HEK293 (cell line): ENCODE data around the gene SH3BP2.

ENCODE experiments used
- CTCF ChIA-PET: fragments of 350-600 bp; formaldehyde crosslinking; extraction: SDS; loops from one replicate; lab custom pipeline; 2021; ENCODE audit warnings: antibody characterized with exemption; lab: Yijun Ruan, JAX
- POLR2A ChIA-PET: fragments of 300-600 bp; formaldehyde crosslinking; extraction: SDS; loops from one replicate; lab custom pipeline; 2020; ENCODE audit warnings: antibody characterized with exemption, inconsistent platforms; lab: Yijun Ruan, JAX
- H3K27ac ChIP-seq: fragments of 200-500 bp; sonication (Bioruptor generic); 2 replicates; pipeline ENCODE4 v1.5.1; 2014; ENCODE audit warnings: low read depth, low read length, control low read depth, inconsistent platforms; ENCODE audit errors: extremely low read depth
- H3K36me3 ChIP-seq, 2 experiments: fragments of 200-500 bp in 1 of 2; sonication (Bioruptor generic) in 1 of 2; 1 replicate in 1 of 2; 2 replicates in 1 of 2; pipeline ENCODE4 v1.5.1; 2014 to 2017; ENCODE audit warnings: inconsistent platforms in 2 of 2, low read length in 2 of 2; ENCODE audit not compliant: control insufficient read depth in 2 of 2, insufficient read depth in 1 of 2
- H3K4me1 ChIP-seq: fragments of 200-500 bp; sonication (Bioruptor generic); 2 replicates; pipeline ENCODE4 v1.5.1; 2014; ENCODE audit warnings: mild to moderate bottlenecking, low read length, inconsistent platforms; ENCODE audit not compliant: control insufficient read depth, insufficient read depth
- H3K4me3 ChIP-seq: 2 replicates; pipeline ENCODE4 v1.5.1; 2011; ENCODE audit warnings: low read depth, mild to moderate bottlenecking, control low read depth, low read length, moderate library complexity
- H3K9me3 ChIP-seq: fragments of 200-500 bp; sonication (Bioruptor generic); 2 replicates; pipeline ENCODE4 v1.5.1; 2014; ENCODE audit warnings: low read depth, low read length, inconsistent platforms; ENCODE audit not compliant: control insufficient read depth, insufficient read depth
- GLIS1 ChIP-seq: fragments of 450-650 bp; formaldehyde crosslinking; IDR thresholded peaks from 2 replicates; pipeline ENCODE4 v1.5.1; 2016; ENCODE audit warnings: missing biosample characterization, missing genetic modification characterization
- HOXA7 ChIP-seq: sonication (generic); formaldehyde crosslinking; IDR thresholded peaks from 2 replicates; pipeline ENCODE4 v1.8.1; 2022; ENCODE audit warnings: missing genetic modification reagents, borderline replicate concordance
- KLF10 ChIP-seq: fragments of 450-650 bp; IDR thresholded peaks from 2 replicates; pipeline ENCODE4 v1.5.1; 2018; ENCODE audit warnings: missing biosample characterization, mild to moderate bottlenecking, missing genetic modification characterization
- KLF9 ChIP-seq: fragments of 450-650 bp; formaldehyde crosslinking; IDR thresholded peaks from 2 replicates; pipeline ENCODE4 v1.5.1; 2016; ENCODE audit warnings: missing biosample characterization, missing genetic modification characterization, low read depth
- SP2 ChIP-seq: fragments of 450-650 bp; formaldehyde crosslinking; IDR thresholded peaks from 2 replicates; pipeline ENCODE4 v1.5.1; 2016; ENCODE audit warnings: missing biosample characterization, missing genetic modification characterization
- SP3 ChIP-seq: fragments of 450-650 bp; formaldehyde crosslinking; IDR thresholded peaks from 2 replicates; pipeline ENCODE4 v1.5.1; 2016; ENCODE audit warnings: missing biosample characterization, missing genetic modification characterization
- YY2 ChIP-seq: fragments of 450-650 bp; formaldehyde crosslinking; IDR thresholded peaks from 2 replicates; pipeline ENCODE4 v1.5.1; 2016; ENCODE audit warnings: missing biosample characterization, missing genetic modification characterization
- ZNF10 ChIP-seq: fragments of 450-650 bp; formaldehyde crosslinking; IDR thresholded peaks from 2 replicates; pipeline ENCODE4 v1.5.1; 2017; ENCODE audit warnings: missing biosample characterization, missing genetic modification characterization
- ZNF266 ChIP-seq: fragments of 450-650 bp; formaldehyde crosslinking; IDR thresholded peaks from 2 replicates; pipeline ENCODE4 v1.5.1; 2016; ENCODE audit warnings: missing biosample characterization, missing genetic modification characterization, low read depth
- ZNF335 ChIP-seq: fragments of 450-650 bp; formaldehyde crosslinking; conservative IDR thresholded peaks from 2 replicates; pipeline ENCODE4 v1.5.1; 2016; ENCODE audit warnings: missing biosample characterization, missing genetic modification characterization
- ZNF366 ChIP-seq: fragments of 450-650 bp; formaldehyde crosslinking; conservative IDR thresholded peaks from 2 replicates; pipeline ENCODE4 v1.5.1; 2016; ENCODE audit warnings: missing biosample characterization, missing genetic modification characterization
- ZNF521 ChIP-seq: fragments of 450-650 bp; formaldehyde crosslinking; IDR thresholded peaks from 2 replicates; pipeline ENCODE4 v1.5.1; 2017; ENCODE audit warnings: missing biosample characterization, mild to moderate bottlenecking, missing genetic modification characterization
- ZNF555 ChIP-seq: fragments of 450-650 bp; formaldehyde crosslinking; conservative IDR thresholded peaks from 2 replicates; pipeline ENCODE4 v1.5.1; 2017; ENCODE audit warnings: missing biosample characterization, mild to moderate bottlenecking, missing genetic modification characterization, inconsistent platforms
- ZNF560 ChIP-seq: fragments of 450-650 bp; formaldehyde crosslinking; IDR thresholded peaks from 2 replicates; pipeline ENCODE4 v1.5.1; 2017; ENCODE audit warnings: missing biosample characterization, missing genetic modification characterization, borderline replicate concordance
- ZNF610 ChIP-seq: fragments of 450-650 bp; formaldehyde crosslinking; IDR thresholded peaks from 2 replicates; pipeline ENCODE4 v1.5.1; 2016; ENCODE audit warnings: missing biosample characterization, missing genetic modification characterization, borderline replicate concordance
- ZNF629 ChIP-seq: fragments of 450-650 bp; formaldehyde crosslinking; IDR thresholded peaks from 2 replicates; pipeline ENCODE4 v1.5.1; 2017; ENCODE audit warnings: missing biosample characterization, missing genetic modification characterization
- ZNF76 ChIP-seq: fragments of 450-650 bp; formaldehyde crosslinking; IDR thresholded peaks from 2 replicates; pipeline ENCODE4; 2016; ENCODE audit warnings: low read depth, missing biosample characterization, missing genetic modification characterization, borderline replicate concordance
- ZNF776 ChIP-seq: fragments of 450-650 bp; formaldehyde crosslinking; IDR thresholded peaks from 2 replicates; pipeline ENCODE4 v1.5.0; 2017; ENCODE audit warnings: missing biosample characterization, missing genetic modification characterization, borderline replicate concordance
- ZNF830 ChIP-seq: fragments of 450-650 bp; IDR thresholded peaks from 2 replicates; pipeline ENCODE4 v1.5.0; 2018; ENCODE audit warnings: missing biosample characterization, missing genetic modification characterization, low read depth, mild to moderate bottlenecking, moderate library complexity
- ZSCAN16 ChIP-seq: fragments of 450-650 bp; formaldehyde crosslinking; IDR thresholded peaks from 2 replicates; pipeline ENCODE4 v1.5.1; 2016; ENCODE audit warnings: missing biosample characterization, missing genetic modification characterization
- TF ChIP-seq, protein P1 (sequence below): fragments of 450-650 bp; formaldehyde crosslinking; IDR thresholded peaks from 2 replicates; pipeline ENCODE4 v1.5.1; 2016; ENCODE audit warnings: missing biosample characterization, missing genetic modification characterization
- TF ChIP-seq, protein P2 (sequence below): fragments of 450-650 bp; formaldehyde crosslinking; IDR thresholded peaks from 2 replicates; pipeline ENCODE4 v1.5.1; 2016; ENCODE audit warnings: missing biosample characterization, missing genetic modification characterization
- TF ChIP-seq, protein P3 (sequence below): fragments of 450-650 bp; formaldehyde crosslinking; IDR thresholded peaks from 2 replicates; pipeline ENCODE4 v1.5.1; 2017; ENCODE audit warnings: missing biosample characterization, mild to moderate bottlenecking, missing genetic modification characterization, moderate library complexity
- TF ChIP-seq, protein P4 (sequence below): fragments of 450-650 bp; formaldehyde crosslinking; IDR thresholded peaks from 2 replicates; pipeline ENCODE4 v1.5.1; 2016; ENCODE audit warnings: missing biosample characterization, missing genetic modification characterization

The SH3BP2 gene, protein sequence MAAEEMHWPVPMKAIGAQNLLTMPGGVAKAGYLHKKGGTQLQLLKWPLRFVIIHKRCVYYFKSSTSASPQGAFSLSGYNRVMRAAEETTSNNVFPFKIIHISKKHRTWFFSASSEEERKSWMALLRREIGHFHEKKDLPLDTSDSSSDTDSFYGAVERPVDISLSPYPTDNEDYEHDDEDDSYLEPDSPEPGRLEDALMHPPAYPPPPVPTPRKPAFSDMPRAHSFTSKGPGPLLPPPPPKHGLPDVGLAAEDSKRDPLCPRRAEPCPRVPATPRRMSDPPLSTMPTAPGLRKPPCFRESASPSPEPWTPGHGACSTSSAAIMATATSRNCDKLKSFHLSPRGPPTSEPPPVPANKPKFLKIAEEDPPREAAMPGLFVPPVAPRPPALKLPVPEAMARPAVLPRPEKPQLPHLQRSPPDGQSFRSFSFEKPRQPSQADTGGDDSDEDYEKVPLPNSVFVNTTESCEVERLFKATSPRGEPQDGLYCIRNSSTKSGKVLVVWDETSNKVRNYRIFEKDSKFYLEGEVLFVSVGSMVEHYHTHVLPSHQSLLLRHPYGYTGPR

DNA sequence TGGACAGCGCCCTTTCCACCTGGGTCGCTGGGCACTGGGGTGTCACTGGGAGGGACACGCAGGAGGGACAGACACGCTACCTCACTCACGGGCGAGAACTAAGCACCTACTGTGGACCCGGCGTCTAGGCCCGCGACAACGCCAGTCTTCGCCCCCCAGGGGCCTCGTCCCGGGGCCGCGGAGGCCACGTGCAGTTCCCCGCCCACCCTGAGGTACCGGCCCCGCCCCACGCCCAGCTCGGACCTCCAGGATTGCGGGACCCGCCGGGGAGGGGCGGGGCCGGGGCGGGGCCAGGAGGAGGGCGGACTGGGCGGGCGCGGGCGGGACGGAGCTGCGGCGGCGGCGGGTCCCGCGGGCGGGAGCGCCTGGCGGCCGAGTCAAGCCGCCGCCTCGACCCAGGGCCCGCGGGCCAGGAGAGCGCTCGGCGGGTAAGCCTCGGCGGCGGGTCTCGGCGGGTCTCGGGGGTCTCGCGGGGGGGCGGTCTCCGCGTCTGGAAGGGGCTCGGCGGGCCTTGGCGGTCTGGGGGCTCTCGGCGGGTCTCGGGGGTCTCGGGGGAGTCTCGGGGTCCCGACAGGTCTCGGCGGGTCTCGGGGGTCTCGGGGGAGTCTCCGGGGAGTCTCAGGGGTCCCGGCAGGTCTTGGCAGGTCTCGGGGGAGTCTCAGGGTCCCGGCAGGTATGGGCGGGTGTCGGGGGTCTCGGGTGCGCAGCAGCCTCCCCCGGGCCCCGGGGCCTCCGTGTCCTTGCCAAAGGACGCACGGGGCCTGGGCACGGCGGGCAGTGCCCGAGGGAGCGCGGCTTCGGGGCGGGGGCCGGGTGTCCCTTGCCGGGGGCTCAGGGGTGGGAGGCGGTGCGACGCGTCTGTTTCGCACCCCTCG lies at the start of gene SH3BP2:
SH3BP2 (plus strand) TSS at position 375 of the 875 bp plus-strand sequence. CDS start 27,533 bp downstream, outside the sequence.
- Histone ChIP-seq H3K9me3 (no peaks in the 10 kb centered on the region), H3K36me3 (no peaks in the 10 kb centered on the region), H3K27ac (no peak within 1 kb of the TSS), H3K4me3 (peak within 1 kb of the TSS; percentile 14), H3K4me1 (no peaks in the 10 kb centered on the region)
- CTCF ChIA-PET, result no interaction called here
- POLR2A ChIA-PET, result no interaction called here
- no peak for TF ChIP-seq ZNF266 (tag by site-specific recombination)
- TF ChIP-seq KLF10 (tag by site-specific recombination), result no peak
- peak; percentile 25; the same call in 1 of the 2 replicates for TF ChIP-seq SP3
- TF ChIP-seq GLIS1 (tag by site-specific recombination), result peak; percentile 41; the same call in 1 of the 2 replicates
- peak; percentile 56 for TF ChIP-seq ZNF335
- TF ChIP-seq, protein P1, sequence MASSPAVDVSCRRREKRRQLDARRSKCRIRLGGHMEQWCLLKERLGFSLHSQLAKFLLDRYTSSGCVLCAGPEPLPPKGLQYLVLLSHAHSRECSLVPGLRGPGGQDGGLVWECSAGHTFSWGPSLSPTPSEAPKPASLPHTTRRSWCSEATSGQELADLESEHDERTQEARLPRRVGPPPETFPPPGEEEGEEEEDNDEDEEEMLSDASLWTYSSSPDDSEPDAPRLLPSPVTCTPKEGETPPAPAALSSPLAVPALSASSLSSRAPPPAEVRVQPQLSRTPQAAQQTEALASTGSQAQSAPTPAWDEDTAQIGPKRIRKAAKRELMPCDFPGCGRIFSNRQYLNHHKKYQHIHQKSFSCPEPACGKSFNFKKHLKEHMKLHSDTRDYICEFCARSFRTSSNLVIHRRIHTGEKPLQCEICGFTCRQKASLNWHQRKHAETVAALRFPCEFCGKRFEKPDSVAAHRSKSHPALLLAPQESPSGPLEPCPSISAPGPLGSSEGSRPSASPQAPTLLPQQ, result 0 out of 2 replicates have a peak, but pooled peaks have one; percentile 26
- TF ChIP-seq ZNF10 (tag by site-specific recombination), result no peak
- peak; percentile 33 for TF ChIP-seq SP2
- peak; percentile 50; the same call in 1 of the 2 replicates for TF ChIP-seq KLF9

DNA sequence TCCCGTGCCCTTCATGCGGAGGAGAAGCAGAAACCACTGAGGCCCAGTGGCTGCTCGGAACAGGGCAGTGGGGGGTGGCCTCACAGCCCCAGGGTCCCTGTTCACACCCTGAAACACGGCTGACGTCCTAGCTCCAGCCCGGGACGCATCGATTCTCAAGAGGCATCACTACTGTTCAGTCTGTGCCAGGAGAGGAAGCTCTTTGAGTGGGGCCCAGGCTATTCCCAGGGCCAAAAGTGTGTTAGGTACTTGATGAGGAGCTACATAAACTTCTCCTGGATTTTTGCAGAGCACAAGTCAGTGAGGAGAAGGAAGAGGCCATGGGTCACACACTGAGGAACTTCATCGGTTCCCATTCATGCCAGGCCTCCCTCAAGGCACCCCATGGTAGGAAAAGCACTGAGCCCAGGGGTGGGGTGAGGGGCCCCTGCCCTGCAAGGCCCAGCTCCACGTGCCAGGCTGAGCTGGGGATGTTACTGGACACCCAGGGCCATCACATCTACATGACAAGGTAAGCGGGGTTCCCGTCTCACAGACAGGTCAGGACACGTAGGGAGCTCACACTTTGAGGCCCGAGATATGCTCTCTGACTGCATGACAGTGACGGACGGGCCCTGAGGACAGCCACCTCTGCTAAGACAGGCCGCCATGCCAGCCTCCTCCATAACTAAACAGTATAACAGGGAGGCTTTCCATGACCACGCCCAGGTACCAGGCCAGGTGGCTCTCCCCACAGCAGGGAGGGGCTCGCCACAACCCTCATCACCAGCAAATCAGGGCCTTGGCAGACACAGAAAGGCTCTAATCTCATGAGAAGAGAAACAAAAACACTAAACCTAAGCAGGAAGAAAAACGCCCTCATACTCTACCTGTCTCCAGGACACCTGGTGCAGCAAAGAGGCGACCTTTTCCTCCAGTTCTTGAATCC lies 49.1 kb upstream of the SH3BP2 start:
- H3K4me3 ChIP-seq, result no peak overlapping the region
- H3K27ac ChIP-seq, result no peak overlapping the region
- no peaks in the 10 kb centered on the region for H3K4me1 ChIP-seq
- ChIA-PET POLR2A (interaction anchor here (1.2 kb wide), 1 partner anchor 75 kb away, joined by 3 read pairs; no protein-coding TSS in a partner anchor), CTCF (no interaction called here)
- H3K9me3 ChIP-seq, result no peaks in the 10 kb centered on the region
- H3K36me3 ChIP-seq, result peaks cover 0 to 68% of the 10 kb centered on the region in 2 experiments; a peak in 2 of 3 replicates
- TF ChIP-seq, protein P2, sequence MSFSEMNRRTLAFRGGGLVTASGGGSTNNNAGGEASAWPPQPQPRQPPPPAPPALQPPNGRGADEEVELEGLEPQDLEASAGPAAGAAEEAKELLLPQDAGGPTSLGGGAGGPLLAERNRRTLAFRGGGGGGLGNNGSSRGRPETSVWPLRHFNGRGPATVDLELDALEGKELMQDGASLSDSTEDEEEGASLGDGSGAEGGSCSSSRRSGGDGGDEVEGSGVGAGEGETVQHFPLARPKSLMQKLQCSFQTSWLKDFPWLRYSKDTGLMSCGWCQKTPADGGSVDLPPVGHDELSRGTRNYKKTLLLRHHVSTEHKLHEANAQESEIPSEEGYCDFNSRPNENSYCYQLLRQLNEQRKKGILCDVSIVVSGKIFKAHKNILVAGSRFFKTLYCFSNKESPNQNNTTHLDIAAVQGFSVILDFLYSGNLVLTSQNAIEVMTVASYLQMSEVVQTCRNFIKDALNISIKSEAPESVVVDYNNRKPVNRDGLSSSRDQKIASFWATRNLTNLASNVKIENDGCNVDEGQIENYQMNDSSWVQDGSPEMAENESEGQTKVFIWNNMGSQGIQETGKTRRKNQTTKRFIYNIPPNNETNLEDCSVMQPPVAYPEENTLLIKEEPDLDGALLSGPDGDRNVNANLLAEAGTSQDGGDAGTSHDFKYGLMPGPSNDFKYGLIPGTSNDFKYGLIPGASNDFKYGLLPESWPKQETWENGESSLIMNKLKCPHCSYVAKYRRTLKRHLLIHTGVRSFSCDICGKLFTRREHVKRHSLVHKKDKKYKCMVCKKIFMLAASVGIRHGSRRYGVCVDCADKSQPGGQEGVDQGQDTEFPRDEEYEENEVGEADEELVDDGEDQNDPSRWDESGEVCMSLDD (tag by site-specific recombination), result no peak
- TF ChIP-seq ZNF560 (tag by site-specific recombination), result no peak
- no peak for TF ChIP-seq ZNF830
- TF ChIP-seq ZNF76 (tag by site-specific recombination), result no peak
- TF ChIP-seq, protein P3, sequence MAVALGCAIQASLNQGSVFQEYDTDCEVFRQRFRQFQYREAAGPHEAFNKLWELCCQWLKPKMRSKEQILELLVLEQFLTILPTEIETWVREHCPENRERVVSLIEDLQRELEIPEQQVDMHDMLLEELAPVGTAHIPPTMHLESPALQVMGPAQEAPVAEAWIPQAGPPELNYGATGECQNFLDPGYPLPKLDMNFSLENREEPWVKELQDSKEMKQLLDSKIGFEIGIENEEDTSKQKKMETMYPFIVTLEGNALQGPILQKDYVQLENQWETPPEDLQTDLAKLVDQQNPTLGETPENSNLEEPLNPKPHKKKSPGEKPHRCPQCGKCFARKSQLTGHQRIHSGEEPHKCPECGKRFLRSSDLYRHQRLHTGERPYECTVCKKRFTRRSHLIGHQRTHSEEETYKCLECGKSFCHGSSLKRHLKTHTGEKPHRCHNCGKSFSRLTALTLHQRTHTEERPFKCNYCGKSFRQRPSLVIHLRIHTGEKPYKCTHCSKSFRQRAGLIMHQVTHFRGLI, result no peak
- TF ChIP-seq ZNF555 (tag by site-specific recombination), result no peak
- no peak for TF ChIP-seq HOXA7 (CRISPR knock-in tag)
- TF ChIP-seq YY2 (tag by site-specific recombination), result no peak
- TF ChIP-seq ZNF629 (tag by site-specific recombination), result no peak
- TF ChIP-seq ZSCAN16 (tag by site-specific recombination), result no peak
- no peak for TF ChIP-seq ZNF776
- TF ChIP-seq ZNF610 (tag by site-specific recombination), result no peak
- no peak for TF ChIP-seq ZNF521
- no peak for TF ChIP-seq ZNF366
- TF ChIP-seq, protein P4, sequence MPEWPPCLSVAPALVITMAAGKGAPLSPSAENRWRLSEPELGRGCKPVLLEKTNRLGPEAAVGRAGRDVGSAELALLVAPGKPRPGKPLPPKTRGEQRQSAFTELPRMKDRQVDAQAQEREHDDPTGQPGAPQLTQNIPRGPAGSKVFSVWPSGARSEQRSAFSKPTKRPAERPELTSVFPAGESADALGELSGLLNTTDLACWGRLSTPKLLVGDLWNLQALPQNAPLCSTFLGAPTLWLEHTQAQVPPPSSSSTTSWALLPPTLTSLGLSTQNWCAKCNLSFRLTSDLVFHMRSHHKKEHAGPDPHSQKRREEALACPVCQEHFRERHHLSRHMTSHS (tag by site-specific recombination), result no peak
